Dendritic cell treated with granulocyte-macrophage colony-stimulating factor and Interleukin-4, amounts not matched to agents 40 ng/mL and 50 ng/mL, for 4 days (primary cell): ENCODE data around the gene RPL19.

Experiments
- H3K27ac Mint-ChIP-seq: one replicate; pipeline ENCODE4 v1.8.0; 2022; ENCODE audit warnings: mild to moderate bottlenecking, mixed read lengths
- H3K27me3 Mint-ChIP-seq: one replicate; pipeline ENCODE4 v1.8.0; 2022; ENCODE audit warnings: mild to moderate bottlenecking, mixed read lengths
- H3K36me3 Mint-ChIP-seq: one replicate; pipeline ENCODE4 v1.8.0; 2022; ENCODE audit warnings: low read depth, mixed read lengths
- H3K4me1 Mint-ChIP-seq: one replicate; pipeline ENCODE4 v1.8.0; 2022; ENCODE audit warnings: low read depth, mixed read lengths
- H3K4me3 Mint-ChIP-seq: one replicate; pipeline ENCODE4 v1.8.0; 2022; ENCODE audit warnings: mild to moderate bottlenecking, moderate library complexity, mixed read lengths
- H3K9me3 Mint-ChIP-seq: one replicate; pipeline ENCODE4 v1.8.0; 2022; ENCODE audit warnings: mixed read lengths
- intact Hi-C: fragments of 100-400 bp; cut with micrococcal nuclease; formaldehyde crosslinking; loops from one replicate; pipeline ENCODE4 v1.15.0; 2022

The RPL19 gene

GRCh38 chr17:39178536-39178935, 21.5 kb upstream of the RPL19 start:
- intact Hi-C loops: no loop called here
- Mint-ChIP-seq H3K27ac (no peak overlapping the region), H3K9me3 (no peaks in the 10 kb centered on the region), H3K36me3 (peaks cover 25% of the 10 kb centered on the region), H3K27me3 (peaks cover 3% of the 10 kb centered on the region), H3K4me1 (peaks cover 22% of the 10 kb centered on the region), H3K4me3 (no peak overlapping the region)

GRCh38 chr17:39181303-39181702, 18.8 kb upstream of the RPL19 start:
- no peak overlapping the region for H3K27ac Mint-ChIP-seq
- H3K4me1 Mint-ChIP-seq: peaks cover 9% of the 10 kb centered on the region
- intact Hi-C loops: no loop called here
- H3K4me3 Mint-ChIP-seq: no peak overlapping the region
- H3K27me3 Mint-ChIP-seq: no peaks in the 10 kb centered on the region
- no peaks in the 10 kb centered on the region for H3K9me3 Mint-ChIP-seq
- H3K36me3 Mint-ChIP-seq: peaks cover 49% of the 10 kb centered on the region

- H3K4me1 Mint-ChIP-seq: peaks cover 9% of the 10 kb centered on the region
- intact Hi-C loops: no loop called here
- H3K27ac Mint-ChIP-seq: no peak overlapping the region
- no peaks in the 10 kb centered on the region for H3K27me3 Mint-ChIP-seq
- H3K9me3 Mint-ChIP-seq: no peaks in the 10 kb centered on the region
- peaks cover 47% of the 10 kb centered on the region for H3K36me3 Mint-ChIP-seq
- H3K4me3 Mint-ChIP-seq: no peak overlapping the region
Measured at GRCh38 chr17:39183045-39183444, 17.0 kb upstream of the RPL19 start.

- Mint-ChIP-seq H3K27me3 (no peaks in the 10 kb centered on the region), H3K36me3 (peaks cover 47% of the 10 kb centered on the region), H3K27ac (no peak overlapping the region), H3K4me3 (no peak overlapping the region), H3K9me3 (no peaks in the 10 kb centered on the region), H3K4me1 (peaks cover 9% of the 10 kb centered on the region)
- intact Hi-C loops: no loop called here
Measured at GRCh38 chr17:39183720-39184119, 16.4 kb upstream of the RPL19 start.

- Mint-ChIP-seq H3K4me3 (no peak overlapping the region), H3K27me3 (no peaks in the 10 kb centered on the region), H3K27ac (no peak overlapping the region), H3K36me3 (peaks cover 47% of the 10 kb centered on the region), H3K9me3 (no peaks in the 10 kb centered on the region), H3K4me1 (peaks cover 9% of the 10 kb centered on the region)
- intact Hi-C loops: no loop called here
Measured at GRCh38 chr17:39186481-39187002, 13.5 kb upstream of the RPL19 start.

GRCh38 chr17:39187152-39187830, 12.8 kb upstream of the RPL19 start:
- no peaks in the 10 kb centered on the region for H3K27me3 Mint-ChIP-seq
- intact Hi-C loops: no loop called here
- no peak overlapping the region for H3K27ac Mint-ChIP-seq
- peaks cover 50% of the 10 kb centered on the region for H3K36me3 Mint-ChIP-seq
- H3K4me1 Mint-ChIP-seq: peaks cover 9% of the 10 kb centered on the region
- H3K9me3 Mint-ChIP-seq: no peaks in the 10 kb centered on the region
- H3K4me3 Mint-ChIP-seq: no peak overlapping the region

GRCh38 chr17:39191750-39192510, 8.2 kb upstream of the RPL19 start:
- no peaks in the 10 kb centered on the region for H3K4me1 Mint-ChIP-seq

GRCh38 chr17:39192901-39193300, 7.2 kb upstream of the RPL19 start:
- peaks cover 22% of the 10 kb centered on the region for H3K36me3 Mint-ChIP-seq
- no peak overlapping the region for H3K27ac Mint-ChIP-seq
- H3K4me1 Mint-ChIP-seq: peaks cover 3% of the 10 kb centered on the region
- peaks cover 2% of the 10 kb centered on the region for H3K27me3 Mint-ChIP-seq
- intact Hi-C loops: no loop called here
- H3K9me3 Mint-ChIP-seq: no peaks in the 10 kb centered on the region
- H3K4me3 Mint-ChIP-seq: no peak overlapping the region

More at GRCh38 chr17:39191750-39192510, 8.2 kb upstream of the RPL19 start:
- Mint-ChIP-seq H3K27ac (no peak overlapping the region), H3K36me3 (peaks cover 29% of the 10 kb centered on the region), H3K27me3 (no peaks in the 10 kb centered on the region), H3K4me3 (no peak overlapping the region), H3K9me3 (no peaks in the 10 kb centered on the region)
- intact Hi-C loops: no loop called here

GRCh38 chr17:39193346-39193745, 6.7 kb upstream of the RPL19 start:
- intact Hi-C loops: no loop called here
- Mint-ChIP-seq H3K27me3 (peaks cover 2% of the 10 kb centered on the region), H3K27ac (no peak overlapping the region), H3K4me3 (no peak overlapping the region), H3K4me1 (peaks cover 7% of the 10 kb centered on the region), H3K9me3 (no peaks in the 10 kb centered on the region), H3K36me3 (peaks cover 22% of the 10 kb centered on the region)

- Mint-ChIP-seq H3K4me1 (peaks cover 14% of the 10 kb centered on the region), H3K27ac (no peak overlapping the region), H3K9me3 (no peaks in the 10 kb centered on the region)
Measured at GRCh38 chr17:39194089-39194984, 5.7 kb upstream of the RPL19 start.

GRCh38 chr17:39194985-39195524, 5.0 kb upstream of the RPL19 start:
- Mint-ChIP-seq H3K27me3 (peaks cover 2% of the 10 kb centered on the region), H3K27ac (no peak overlapping the region), H3K4me3 (no peak overlapping the region), H3K9me3 (no peaks in the 10 kb centered on the region), H3K4me1 (peaks cover 21% of the 10 kb centered on the region), H3K36me3 (peaks cover 24% of the 10 kb centered on the region)
- intact Hi-C loops: no loop called here

More at GRCh38 chr17:39194089-39194984, 5.7 kb upstream of the RPL19 start:
- Mint-ChIP-seq H3K36me3 (peaks cover 22% of the 10 kb centered on the region), H3K27me3 (peaks cover 2% of the 10 kb centered on the region), H3K4me3 (no peak overlapping the region)
- intact Hi-C loops: no loop called here

GRCh38 chr17:39195568-39196160, 4.4 kb upstream of the RPL19 start:
- Mint-ChIP-seq H3K27me3 (peaks cover 2% of the 10 kb centered on the region), H3K36me3 (peaks cover 30% of the 10 kb centered on the region), H3K4me1 (peaks cover 21% of the 10 kb centered on the region), H3K4me3 (no peak overlapping the region), H3K27ac (no peak overlapping the region), H3K9me3 (no peaks in the 10 kb centered on the region)
- intact Hi-C loops: no loop called here

- H3K9me3 Mint-ChIP-seq: no peaks in the 10 kb centered on the region
- peaks cover 28% of the 10 kb centered on the region for H3K4me1 Mint-ChIP-seq
- intact Hi-C loops: no loop called here
- H3K4me3 Mint-ChIP-seq: no peak overlapping the region
- H3K36me3 Mint-ChIP-seq: peaks cover 36% of the 10 kb centered on the region
- H3K27ac Mint-ChIP-seq: no peak overlapping the region
- peaks cover 2% of the 10 kb centered on the region for H3K27me3 Mint-ChIP-seq
Measured at GRCh38 chr17:39196241-39196807, 3.8 kb upstream of the RPL19 start.
